Measurements from ENCODE around the gene AP5Z1.

Gene AP5Z1

GRCh38 chr7:4768597-4769569 lies 6.5 kb upstream of the AP5Z1 start:
- no peak for DNase-seq

GRCh38 chr7:4769761-4770160 lies 5.7 kb upstream of the AP5Z1 start:
- DNase-seq = no peak

DNA sequence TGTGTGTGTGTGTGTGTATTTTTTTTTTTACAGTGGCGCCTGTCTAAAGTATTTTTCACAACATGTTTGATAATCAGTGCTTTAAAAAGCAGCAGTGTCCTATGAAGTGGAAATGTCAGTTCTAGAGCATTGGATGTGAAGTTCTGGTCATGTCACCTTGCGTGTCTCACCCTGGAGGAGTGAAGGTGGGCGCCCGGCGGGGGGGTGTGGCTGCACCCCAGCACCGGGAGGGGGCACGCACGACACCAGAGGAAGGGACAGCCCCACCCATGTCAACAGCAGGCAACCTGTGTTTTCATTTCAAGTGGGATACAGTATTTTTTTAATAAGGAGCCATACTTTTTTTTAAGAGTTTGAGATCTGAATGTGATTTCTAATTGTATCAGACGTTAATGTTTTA lies 4.5 kb upstream of the AP5Z1 start:
- no peak for DNase-seq

DNA sequence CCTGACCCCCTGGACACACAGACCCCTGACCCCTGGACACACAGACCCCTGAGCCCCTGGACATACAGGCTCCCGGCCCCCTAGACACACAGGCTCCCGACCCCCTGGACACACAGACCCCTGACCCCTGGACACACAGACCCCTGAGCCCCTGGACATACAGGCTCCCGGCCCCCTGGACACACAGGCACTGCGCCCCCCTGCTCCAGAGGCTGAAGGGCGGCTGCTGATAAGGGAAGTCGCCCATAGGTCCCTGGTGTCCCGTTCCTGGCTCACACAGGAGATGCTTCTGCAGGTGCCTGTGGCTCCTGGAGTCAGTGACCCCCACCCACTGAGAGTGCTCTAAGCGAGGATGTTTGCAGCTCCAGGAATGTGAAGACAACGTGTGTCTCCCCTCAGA lies 3.7 kb upstream of the AP5Z1 start:
- no peak for DNase-seq

DNA sequence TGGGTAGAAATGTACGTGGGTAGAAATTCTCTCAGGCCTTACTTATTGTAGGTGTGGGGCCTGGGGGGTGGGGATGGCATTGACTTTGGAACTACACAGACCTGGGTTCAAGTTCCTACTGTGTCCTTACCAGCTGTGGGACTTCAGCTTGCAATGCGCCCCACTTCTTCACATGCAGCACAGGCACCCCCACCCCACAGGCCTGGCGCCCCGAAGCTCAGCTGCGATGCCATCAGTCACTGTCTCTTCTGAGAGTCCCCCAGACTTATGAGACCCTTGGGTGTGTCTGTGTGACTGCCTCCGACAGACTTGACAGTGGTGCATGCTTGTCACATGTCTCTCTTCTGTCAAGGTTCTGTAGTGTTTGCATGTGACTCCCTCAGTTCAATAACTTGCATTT lies 3.1 kb upstream of the AP5Z1 start:
- no peak for DNase-seq

GRCh38 chr7:4774007-4774406 lies 1.4 kb upstream of the AP5Z1 start:
- DNase-seq = no peak

- DNase-seq = peak; percentile 24
Observed at GRCh38 chr7:4774658-4775249, 669 bp upstream of the AP5Z1 start.

DNA sequence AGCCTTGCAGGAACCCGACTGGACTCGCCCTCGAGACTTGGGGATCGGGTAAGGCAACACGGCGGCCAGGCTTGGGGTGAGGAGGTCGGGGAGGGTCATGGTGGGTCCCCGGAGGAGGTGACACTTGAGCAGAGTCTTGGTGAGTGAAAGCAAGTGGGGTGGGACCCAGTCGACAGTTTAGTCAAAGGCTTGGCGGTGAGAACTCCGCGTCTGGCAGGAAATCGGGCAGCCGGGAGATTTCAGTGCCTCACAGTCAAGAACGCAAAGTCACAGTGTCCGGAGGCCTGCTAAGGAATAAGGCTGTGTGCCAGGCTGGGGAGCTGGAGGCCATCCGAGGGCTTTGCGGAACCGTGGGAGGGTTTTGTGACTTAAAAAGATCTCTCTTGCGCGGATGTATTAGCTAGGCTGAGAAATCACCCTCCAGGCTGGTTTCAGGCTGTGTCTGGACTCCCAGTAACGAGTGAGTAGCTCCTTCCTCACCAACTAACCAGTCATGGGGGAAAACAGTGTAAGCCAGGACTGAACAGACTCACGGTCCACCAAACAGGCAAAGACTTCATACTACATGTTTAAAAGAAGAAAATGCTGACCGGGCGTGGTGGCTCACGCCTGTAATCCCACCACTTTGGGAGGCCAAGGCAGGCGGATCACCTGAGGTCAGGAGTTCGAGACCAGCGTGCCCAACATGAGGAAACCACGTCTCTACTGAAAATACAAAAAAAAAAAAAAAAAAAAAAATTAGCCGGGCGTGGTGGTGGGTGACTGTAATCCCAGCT lies 613 bp downstream of the AP5Z1 start:
- DNase-seq = peak; percentile 41

DNA sequence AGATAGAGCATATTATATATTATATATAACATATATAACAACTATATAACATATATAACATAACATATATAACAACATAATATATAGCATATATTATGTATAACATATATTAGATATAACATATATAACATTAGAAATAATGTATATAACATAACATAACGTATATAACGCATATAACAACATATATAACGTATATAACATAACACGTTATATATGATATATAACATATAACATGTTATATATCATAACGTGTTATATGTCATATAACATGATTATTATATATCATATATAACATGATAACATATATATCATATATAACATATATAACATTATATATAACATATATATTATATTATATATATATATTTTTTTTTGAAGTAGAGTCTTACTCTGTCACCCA lies 3.7 kb downstream of the AP5Z1 start:
- DNase-seq = no peak

GRCh38 chr7:4781366-4782069 lies 6.1 kb downstream of the AP5Z1 start:
- DNase-seq = no peak

- DNase-seq = no peak
Observed at GRCh38 chr7:4782333-4783291, 7.2 kb downstream of the AP5Z1 start.

DNA sequence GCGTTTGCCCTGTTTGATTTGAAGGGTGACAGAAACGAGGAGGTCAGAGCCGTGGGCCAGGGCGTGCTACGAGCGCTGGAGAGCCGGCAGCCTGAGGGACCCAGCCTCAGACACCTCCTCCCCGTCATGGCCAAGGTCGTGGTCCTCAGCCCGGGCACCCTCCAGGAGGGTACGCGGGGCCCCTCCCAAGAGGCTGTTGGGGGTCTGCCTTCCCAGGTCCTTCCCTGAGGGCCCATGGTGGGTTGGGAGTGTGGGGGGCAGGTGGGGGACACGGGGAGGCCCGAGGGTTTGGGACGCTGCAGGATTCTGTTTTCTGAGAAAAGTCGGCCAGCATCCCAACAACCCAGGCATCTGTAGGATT lies 7.8 kb downstream of the AP5Z1 start:
- DNase-seq = no peak

- no peak for DNase-seq
Observed at GRCh38 chr7:4783762-4784351, 8.4 kb downstream of the AP5Z1 start.

DNA sequence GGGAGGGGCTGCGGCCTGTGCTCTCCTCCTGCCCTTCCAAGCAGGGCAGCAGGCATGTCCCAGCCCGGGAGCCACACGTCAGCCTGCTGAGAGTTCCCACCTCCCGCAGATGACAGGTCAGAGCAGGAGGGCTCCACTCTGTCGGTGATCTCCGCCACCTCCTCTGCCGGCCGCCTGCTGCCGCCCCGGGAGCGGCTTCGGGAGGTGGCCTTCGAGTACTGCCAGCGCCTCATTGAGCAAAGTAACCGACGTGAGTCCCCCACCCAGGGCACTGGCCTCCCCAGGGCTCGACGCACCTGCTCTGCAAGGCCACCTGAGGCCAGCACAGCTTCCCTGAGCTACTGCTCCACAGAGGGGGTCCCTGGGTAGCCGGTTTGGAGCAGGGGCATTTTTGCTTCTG lies 9.4 kb downstream of the AP5Z1 start:
- no peak for DNase-seq

DNA sequence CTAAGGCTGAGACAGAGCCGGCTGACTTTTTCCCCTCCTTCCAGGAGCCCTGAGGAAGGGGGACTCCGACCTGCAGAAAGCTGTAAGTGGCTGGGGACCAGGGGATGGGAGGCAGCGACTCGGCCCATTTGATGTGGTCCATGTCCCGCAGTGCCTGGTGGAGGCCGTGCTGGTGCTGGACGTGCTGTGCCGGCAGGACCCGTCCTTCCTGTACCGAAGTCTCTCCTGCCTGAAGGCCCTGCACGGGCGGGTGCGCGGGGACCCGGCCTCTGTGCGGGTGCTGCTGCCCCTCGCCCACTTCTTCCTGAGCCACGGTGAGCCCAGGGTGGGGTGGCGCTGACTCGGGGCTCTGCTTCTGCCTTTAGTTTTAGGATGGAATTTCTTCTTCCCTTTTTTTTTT lies 9.9 kb downstream of the AP5Z1 start:
- no peak for DNase-seq

- DNase-seq = no peak
Observed at GRCh38 chr7:4786015-4786414, 10.6 kb downstream of the AP5Z1 start.

DNA sequence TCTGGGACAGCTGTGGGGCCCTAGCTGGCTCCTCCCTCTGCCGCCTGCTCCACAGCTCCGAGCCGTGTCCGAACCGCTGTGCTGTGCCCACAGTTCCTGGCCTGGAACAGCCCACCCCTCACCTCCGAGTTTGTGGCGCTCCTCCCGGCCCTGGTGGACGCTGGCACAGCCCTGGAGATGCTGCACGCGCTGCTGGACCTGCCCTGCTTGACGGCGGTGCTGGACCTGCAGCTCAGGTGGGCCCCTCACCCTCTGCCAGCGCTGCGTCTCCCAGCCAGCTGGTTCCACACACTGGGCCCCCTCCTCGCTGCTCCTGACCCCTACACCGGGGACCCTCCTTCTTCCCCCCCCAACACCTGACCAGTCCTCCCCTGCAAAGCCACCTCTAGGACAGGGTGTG lies 12.1 kb downstream of the AP5Z1 start:
- no peak for DNase-seq

DNA sequence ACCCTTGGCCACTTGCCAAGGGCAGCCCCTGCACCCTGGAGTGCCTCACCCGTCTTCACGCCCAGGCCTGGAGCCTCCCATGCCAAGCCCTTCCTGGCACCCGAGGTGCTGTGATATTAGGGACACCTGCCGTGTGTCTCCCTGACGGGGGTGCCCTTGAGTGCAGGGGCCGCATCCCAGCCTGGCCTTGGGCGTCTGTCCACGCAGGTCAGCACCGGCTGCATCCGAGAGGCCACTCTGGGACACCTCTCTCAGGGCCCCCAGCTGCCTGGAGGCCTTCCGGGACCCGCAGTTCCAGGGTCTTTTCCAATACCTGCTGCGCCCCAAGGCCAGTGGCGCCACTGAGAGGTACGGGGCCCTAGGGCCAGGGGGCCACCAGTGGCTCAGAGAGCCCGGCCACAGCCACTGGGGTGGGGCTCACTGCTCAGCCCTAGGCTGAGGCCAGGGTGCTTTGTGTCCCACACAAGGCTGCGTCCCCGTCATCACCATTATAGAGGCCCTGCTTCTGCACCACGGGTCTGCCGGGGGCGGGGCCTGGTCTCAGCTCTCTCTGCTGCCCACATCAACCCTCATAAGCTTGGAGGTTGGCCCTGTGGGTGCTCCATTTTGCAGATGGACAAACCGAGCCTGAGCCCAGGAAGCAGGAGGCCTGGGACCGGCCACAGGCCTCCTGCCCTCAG lies 12.7 kb downstream of the AP5Z1 start:
- no peak for DNase-seq

GRCh38 chr7:4788627-4789189 lies 13.3 kb downstream of the AP5Z1 start:
- no peak for DNase-seq

All from CD4-positive, alpha-beta T cell treated with Interleukin-4 for 4 hours (primary cell).